PC-3 (cell line): ENCODE measurements around the gene TMEM132D. TPM values are rescaled to one million over a fixed set of nuclear protein-coding genes. Genes with fewer than 3 reads are reported as not detected.

Experiments used
- ATAC-seq: fragments of 200-7000 bp; cut with Tn5 transposase; 2 replicates; pipeline ENCODE4 v1.9.1; 2020; ENCODE audit warnings: mild to moderate bottlenecking, moderate library complexity
- BruUV-seq: library from RNA; stranded (reverse); fragments of 400-500 nt; replicated peaks from 2 replicates; lab custom pipeline; 2021; lab: Mats Ljungman, UMichigan
- CTCF ChIA-PET: fragments of 300-600 bp; sonication (Branson Sonifier 250); formaldehyde crosslinking; loops from one replicate; lab custom pipeline; 2022; ENCODE audit warnings: antibody characterized with exemption; lab: Charles Lee
- POLR2A ChIA-PET: fragments of 300-600 bp; sonication (Branson Sonifier 250); formaldehyde crosslinking; loops from one replicate; lab custom pipeline; 2022; ENCODE audit warnings: antibody characterized with exemption; ENCODE audit not compliant: unreplicated experiment; lab: Charles Lee
- DNase-seq: peaks from one replicate; pipeline ENCODE4 v3.0.0-alpha.2; 2015
- H2AFZ ChIP-seq: fragments of 300-600 bp; sonication (generic); 2 replicates; pipeline ENCODE4 v1.6.0; 2016; ENCODE audit warnings: antibody characterized with exemption, low read length
- H3F3A ChIP-seq: fragments of 300-600 bp; sonication (generic); one replicate; pipeline ENCODE4 v1.6.0; 2017; ENCODE audit warnings: antibody characterized with exemption, low read length, control low read depth, mild to moderate bottlenecking; ENCODE audit not compliant: unreplicated experiment
- H3K27ac ChIP-seq: fragments of 300-600 bp; sonication (generic); 2 replicates; pipeline ENCODE4 v1.5.1; 2016; ENCODE audit warnings: mild to moderate bottlenecking, low read length
- H3K27me3 ChIP-seq: fragments of 300-600 bp; sonication (generic); 2 replicates; pipeline ENCODE4 v1.6.1; 2016; ENCODE audit warnings: low read length, mixed read lengths
- H3K36me3 ChIP-seq: fragments of 300-600 bp; sonication (generic); 2 replicates; pipeline ENCODE4 v1.6.1; 2016; ENCODE audit warnings: low read depth, mixed run types, low read length, mixed read lengths
- H3K4me1 ChIP-seq: fragments of 300-600 bp; sonication (generic); 2 replicates; pipeline ENCODE4 v1.5.1; 2016; ENCODE audit warnings: low read length; ENCODE audit not compliant: insufficient read depth
- H3K4me2 ChIP-seq: fragments of 300-600 bp; sonication (generic); 2 replicates; pipeline ENCODE4 v1.6.0; 2016; ENCODE audit warnings: low read length
- H3K4me3 ChIP-seq: fragments of 300-600 bp; sonication (generic); 2 replicates; pipeline ENCODE4 v1.5.1; 2016; ENCODE audit warnings: mild to moderate bottlenecking, low read length, mixed read lengths
- H3K79me2 ChIP-seq: fragments of 300-600 bp; sonication (generic); 2 replicates; pipeline ENCODE4 v1.6.1; 2017; ENCODE audit warnings: low read length, mixed read lengths
- H3K9ac ChIP-seq: fragments of 300-600 bp; sonication (generic); 2 replicates; pipeline ENCODE4 v1.6.0; 2016; ENCODE audit warnings: mild to moderate bottlenecking, low read length
- H3K9me2 ChIP-seq: fragments of 300-600 bp; sonication (generic); replicated peaks from 2 replicates; pipeline ENCODE4 v1.6.1; 2016; ENCODE audit warnings: mixed run types, low read length, mixed read lengths
- H3K9me3 ChIP-seq: fragments of 300-600 bp; sonication (generic); 2 replicates; pipeline ENCODE4 v1.6.1; 2016; ENCODE audit warnings: low read length, mixed read lengths
- H4K20me1 ChIP-seq: fragments of 300-600 bp; sonication (generic); 2 replicates; pipeline ENCODE4 v1.6.1; 2016; ENCODE audit warnings: low read length, mixed read lengths
- EZH2 ChIP-seq: fragments of 300-600 bp; sonication (generic); IDR thresholded peaks from one replicate; pipeline ENCODE4 v1.6.1; 2017; ENCODE audit warnings: antibody characterized with exemption, mild to moderate bottlenecking, low read length; ENCODE audit not compliant: unreplicated experiment
- EZH2phosphoT487 ChIP-seq: fragments of 300-600 bp; sonication (generic); IDR thresholded peaks from 2 replicates; pipeline ENCODE4 v1.6.1; 2018; ENCODE audit warnings: mild to moderate bottlenecking, antibody characterized with exemption, low read length, borderline replicate concordance
- intact Hi-C: fragments of 100-400 bp; cut with micrococcal nuclease; formaldehyde crosslinking; loops from 2 replicates; pipeline ENCODE4 v1.9.0; 2023
- total RNA-seq: library from RNA; depleted of rRNA; stranded (reverse); fragments of >200 nt; gene quantifications from 2 replicates; pipeline ENCODE4 v1.2.3, GENCODE V29; 2014
- TF ChIP-seq, protein P1 (sequence below): fragments of 300-600 bp; sonication (generic); conservative IDR thresholded peaks from 2 replicates; pipeline ENCODE4 v1.5.1; 2017; ENCODE audit warnings: antibody characterized with exemption, low read depth, mild to moderate bottlenecking, low read length

Gene TMEM132D
- total RNA-seq, 1 experiment from 2014 or later, result not detected

DNA sequence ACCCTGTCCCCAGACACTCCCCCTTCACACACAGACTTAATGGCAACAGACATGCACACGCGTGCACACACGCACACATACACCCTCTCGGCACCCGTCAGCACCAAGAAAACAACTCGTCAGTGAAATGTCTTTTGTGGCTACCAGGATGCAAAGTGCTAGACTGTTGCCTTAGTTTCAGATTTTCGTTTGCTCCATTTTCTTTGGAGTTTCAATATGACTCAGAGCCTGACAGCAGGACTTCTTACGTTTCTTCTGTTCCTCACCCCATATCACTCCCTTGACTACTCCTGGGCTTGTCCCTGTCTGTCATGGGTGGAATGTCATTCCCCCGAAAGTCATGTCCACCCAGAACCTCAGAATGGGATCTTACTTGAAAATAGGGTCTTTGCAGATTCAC lies 867.7 kb downstream of the TMEM132D start:
- Histone ChIP-seq H3K27me3 (peaks cover 13% of the 10 kb centered on the region), H3K9me2 (no peaks in the 10 kb centered on the region), H3K27ac (no peak overlapping the region), H3K36me3 (no peaks in the 10 kb centered on the region), H3K4me2 (no peak overlapping the region), H3K4me1 (no peaks in the 10 kb centered on the region), H3K9me3 (no peaks in the 10 kb centered on the region), H3F3A (no peaks in the 10 kb centered on the region), H3K4me3 (no peak overlapping the region), H2AFZ (no peak overlapping the region), H4K20me1 (no peaks in the 10 kb centered on the region), H3K79me2 (no peaks in the 10 kb centered on the region), H3K9ac (no peak overlapping the region)
- no peak for ATAC-seq
- POLR2A ChIA-PET, result no interaction called here
- no peak for DNase-seq
- TF ChIP-seq, protein P1, sequence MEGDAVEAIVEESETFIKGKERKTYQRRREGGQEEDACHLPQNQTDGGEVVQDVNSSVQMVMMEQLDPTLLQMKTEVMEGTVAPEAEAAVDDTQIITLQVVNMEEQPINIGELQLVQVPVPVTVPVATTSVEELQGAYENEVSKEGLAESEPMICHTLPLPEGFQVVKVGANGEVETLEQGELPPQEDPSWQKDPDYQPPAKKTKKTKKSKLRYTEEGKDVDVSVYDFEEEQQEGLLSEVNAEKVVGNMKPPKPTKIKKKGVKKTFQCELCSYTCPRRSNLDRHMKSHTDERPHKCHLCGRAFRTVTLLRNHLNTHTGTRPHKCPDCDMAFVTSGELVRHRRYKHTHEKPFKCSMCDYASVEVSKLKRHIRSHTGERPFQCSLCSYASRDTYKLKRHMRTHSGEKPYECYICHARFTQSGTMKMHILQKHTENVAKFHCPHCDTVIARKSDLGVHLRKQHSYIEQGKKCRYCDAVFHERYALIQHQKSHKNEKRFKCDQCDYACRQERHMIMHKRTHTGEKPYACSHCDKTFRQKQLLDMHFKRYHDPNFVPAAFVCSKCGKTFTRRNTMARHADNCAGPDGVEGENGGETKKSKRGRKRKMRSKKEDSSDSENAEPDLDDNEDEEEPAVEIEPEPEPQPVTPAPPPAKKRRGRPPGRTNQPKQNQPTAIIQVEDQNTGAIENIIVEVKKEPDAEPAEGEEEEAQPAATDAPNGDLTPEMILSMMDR, result no peak
- no peak for TF ChIP-seq EZH2
- no peak for TF ChIP-seq EZH2phosphoT487
- CTCF ChIA-PET, result no interaction called here
- no TSS peak for BruUV-seq
- intact Hi-C loops, result no loop called here

DNA sequence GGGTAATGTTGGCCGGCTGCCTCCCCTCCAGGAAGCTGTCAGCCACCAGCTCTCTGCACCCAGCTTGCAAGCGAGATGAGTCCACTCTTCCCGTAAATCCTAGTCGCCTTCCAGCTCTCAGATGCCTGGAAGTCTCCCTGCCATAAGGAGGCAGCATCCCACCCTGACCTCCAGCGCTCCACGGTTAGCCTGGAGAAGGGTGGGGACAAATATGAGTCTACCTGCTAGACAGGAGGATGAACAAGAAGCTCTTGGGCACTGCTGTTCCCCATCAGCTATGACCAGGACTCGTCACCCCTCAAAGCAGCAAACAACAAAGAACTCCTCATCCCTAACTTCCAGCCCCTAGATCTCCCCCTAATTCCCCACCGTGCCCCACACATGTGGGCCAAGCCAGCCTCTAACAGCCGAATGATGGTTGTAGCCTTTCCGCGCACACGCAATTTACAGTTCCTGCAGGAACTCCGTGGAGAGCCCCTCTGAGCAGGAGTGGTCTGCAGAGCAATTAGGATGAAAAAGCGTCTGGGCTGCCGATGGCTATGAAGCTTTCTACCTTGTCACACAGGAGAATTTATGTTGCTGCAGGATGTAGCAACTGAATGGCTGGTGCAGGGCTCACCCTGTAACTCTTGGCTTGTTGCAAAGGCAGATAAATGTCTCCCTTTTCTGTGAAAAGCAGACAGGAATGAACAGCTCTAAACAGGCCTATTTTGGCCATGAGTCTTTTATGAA lies 869.1 kb downstream of the TMEM132D start:
- no peak for ATAC-seq
- Histone ChIP-seq H3F3A (no peaks in the 10 kb centered on the region), H2AFZ (no peak overlapping the region), H3K79me2 (no peaks in the 10 kb centered on the region), H3K9ac (no peak overlapping the region), H4K20me1 (no peaks in the 10 kb centered on the region), H3K27me3 (peaks cover 20% of the 10 kb centered on the region), H3K9me2 (no peaks in the 10 kb centered on the region), H3K9me3 (no peaks in the 10 kb centered on the region), H3K4me3 (no peak overlapping the region), H3K4me2 (no peak overlapping the region), H3K36me3 (no peaks in the 10 kb centered on the region), H3K27ac (no peak overlapping the region), H3K4me1 (no peaks in the 10 kb centered on the region)
- ChIA-PET CTCF (no interaction called here), POLR2A (no interaction called here)
- BruUV-seq, result no TSS peak
- intact Hi-C loops, result no loop called here
- DNase-seq, result no peak
- TF ChIP-seq EZH2phosphoT487, result no peak

DNA sequence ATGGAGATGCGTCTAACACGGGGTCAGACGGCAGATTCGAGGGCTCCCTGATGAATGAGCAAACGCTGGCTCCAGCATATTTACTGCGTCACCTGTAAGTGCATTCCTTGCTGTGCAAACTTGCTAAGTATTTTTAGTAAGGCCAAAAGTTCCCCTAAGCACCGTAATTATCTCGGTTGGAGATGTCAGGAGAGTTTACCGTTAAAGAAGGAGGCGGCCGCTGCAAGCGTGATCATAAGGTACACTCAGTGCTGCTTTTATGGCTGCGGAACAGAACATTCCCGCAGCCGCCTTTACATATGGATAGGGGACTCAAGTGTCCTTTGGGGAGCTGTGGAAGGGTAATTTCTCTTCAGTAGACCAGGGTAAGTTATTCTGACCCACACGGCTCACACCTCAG lies 875.0 kb downstream of the TMEM132D start:
- TF ChIP-seq EZH2phosphoT487 (no peak), EZH2 (no peak)
- TF ChIP-seq, protein P1, result no peak
- H3K9me3 ChIP-seq, result no peaks in the 10 kb centered on the region
- intact Hi-C loops, result no loop called here
- no peak overlapping the region for H2AFZ ChIP-seq
- no peaks in the 10 kb centered on the region for H4K20me1 ChIP-seq
- no peaks in the 10 kb centered on the region for H3F3A ChIP-seq
- POLR2A ChIA-PET, result no interaction called here
- H3K27ac ChIP-seq, result no peak overlapping the region
- no peak for DNase-seq
- no peak for ATAC-seq
- H3K4me3 ChIP-seq, result no peak overlapping the region
- H3K36me3 ChIP-seq, result no peaks in the 10 kb centered on the region
- H3K79me2 ChIP-seq, result no peaks in the 10 kb centered on the region
- no TSS peak for BruUV-seq
- H3K4me1 ChIP-seq, result no peaks in the 10 kb centered on the region
- H3K9me2 ChIP-seq, result no peaks in the 10 kb centered on the region
- CTCF ChIA-PET, result no interaction called here
- H3K9ac ChIP-seq, result no peak overlapping the region
- H3K4me2 ChIP-seq, result no peak overlapping the region
- peaks cover 35% of the 10 kb centered on the region for H3K27me3 ChIP-seq
